Breast epithelium (tissue), 4 donors: ENCODE data around the gene DACH1. TPM values are rescaled to one million over a fixed set of nuclear protein-coding genes. Genes with fewer than 3 reads are reported as not detected.

ENCODE experiments used
- DNase-seq, 2 donors: peaks; one replicate each; pipeline ENCODE4 v3.0.0-alpha.2; 2019; ENCODE audit warnings: low spot score in 2 of 2
- H3K27ac ChIP-seq, 2 donors: fragments of 200-600 bp; sonication (generic) in 1 of 2; one replicate each; pipeline ENCODE4 v1.5.1; 2016 to 2019; ENCODE audit warnings: mild to moderate bottlenecking in 1 of 2
- H3K27me3 ChIP-seq, 2 donors: fragments of 200-600 bp; sonication (generic) in 1 of 2; one replicate each; pipeline versions ENCODE4 v1.5.1 to v1.6.0; 2017 to 2019; ENCODE audit warnings: control low read depth in 1 of 2, mild to moderate bottlenecking in 1 of 2
- H3K36me3 ChIP-seq: fragments of 200-600 bp; one replicate; pipeline ENCODE4 v1.5.1; 2019
- H3K4me1 ChIP-seq, 2 donors: fragments of 200-600 bp; sonication (generic); one replicate each; pipeline ENCODE4 v1.5.1; 2016 to 2019; ENCODE audit warnings: control low read depth in 1 of 2
- H3K4me3 ChIP-seq, 3 donors: fragments of 200-600 bp; sonication (generic); 1 replicate in 2 of 3; 2 replicates in 1 of 3; pipeline ENCODE4 v1.5.1; 2016 to 2019; ENCODE audit warnings: mild to moderate bottlenecking in 3 of 3, moderate library complexity in 2 of 3
- H3K9me3 ChIP-seq, 2 donors: fragments of 200-600 bp; sonication (generic) in 1 of 2; one replicate each; pipeline ENCODE4 v1.5.1; 2016 to 2019; ENCODE audit warnings: control low read depth in 1 of 2
- POLR2A ChIP-seq: fragments of 450-650 bp; IDR thresholded peaks from one replicate; pipeline ENCODE4 v1.6.1; 2016; ENCODE audit warnings: antibody characterized with exemption, mild to moderate bottlenecking, moderate library complexity
- POLR2AphosphoS5 ChIP-seq, 3 donors: sonication (generic); formaldehyde crosslinking; IDR thresholded peaks; one replicate each; pipeline ENCODE4 v1.6.1; 2017; ENCODE audit warnings: antibody characterized with exemption in 3 of 3
- intact Hi-C: fragments of 100-400 bp; cut with DNase I; formaldehyde crosslinking; loops from one replicate; pipeline ENCODE4 v1.15.1; 2023; ENCODE audit warnings: low total_unique reads
- total RNA-seq, 3 donors: library from RNA; depleted of rRNA; stranded (reverse); fragments of >200 nt; gene quantifications; one replicate each; pipeline ENCODE4 v1.1.0, GENCODE V29; 2016
- TF ChIP-seq, protein P1 (sequence below), 3 donors: fragments of 450-650 bp; IDR thresholded peaks; one replicate each; pipeline ENCODE4 v1.5.1; 2016 to 2017; ENCODE audit warnings: antibody characterized with exemption in 3 of 3, mild to moderate bottlenecking in 3 of 3, moderate library complexity in 3 of 3

The DACH1 gene
- total RNA-seq, 3 donors from 2014 or later: 2.2 to 13.9 (median 11.5) TPM

DNA sequence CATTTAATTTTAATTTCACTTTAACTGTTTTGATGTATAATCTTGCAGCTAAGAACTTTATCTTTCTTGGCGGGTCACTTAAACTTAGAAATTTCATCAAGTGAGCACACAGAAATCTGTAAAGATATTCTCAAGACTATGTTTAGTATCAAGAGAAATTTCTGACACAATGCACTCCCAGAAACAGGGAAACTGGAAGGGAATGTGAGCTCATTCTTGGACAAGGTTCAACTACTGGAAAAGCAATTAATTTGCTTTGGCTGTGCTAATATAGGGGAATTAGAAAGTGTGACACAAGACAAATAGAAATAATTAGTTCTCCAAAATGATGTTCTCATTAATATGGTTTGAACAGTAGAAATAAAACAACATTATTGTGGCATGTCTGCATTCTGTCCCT is 402.3 kb downstream of the DACH1 start:
- Histone ChIP-seq H3K27me3 (no peaks in the 10 kb centered on the region), H3K4me3 (no peak overlapping the region), H3K36me3 (no peaks in the 10 kb centered on the region), H3K9me3 (no peaks in the 10 kb centered on the region), H3K4me1 (no peaks in the 10 kb centered on the region), H3K27ac (no peak overlapping the region)
- TF ChIP-seq POLR2AphosphoS5 (IDR thresholded peaks at IDR 0.05): no peak
- no peak for TF ChIP-seq POLR2A
- TF ChIP-seq, protein P1, sequence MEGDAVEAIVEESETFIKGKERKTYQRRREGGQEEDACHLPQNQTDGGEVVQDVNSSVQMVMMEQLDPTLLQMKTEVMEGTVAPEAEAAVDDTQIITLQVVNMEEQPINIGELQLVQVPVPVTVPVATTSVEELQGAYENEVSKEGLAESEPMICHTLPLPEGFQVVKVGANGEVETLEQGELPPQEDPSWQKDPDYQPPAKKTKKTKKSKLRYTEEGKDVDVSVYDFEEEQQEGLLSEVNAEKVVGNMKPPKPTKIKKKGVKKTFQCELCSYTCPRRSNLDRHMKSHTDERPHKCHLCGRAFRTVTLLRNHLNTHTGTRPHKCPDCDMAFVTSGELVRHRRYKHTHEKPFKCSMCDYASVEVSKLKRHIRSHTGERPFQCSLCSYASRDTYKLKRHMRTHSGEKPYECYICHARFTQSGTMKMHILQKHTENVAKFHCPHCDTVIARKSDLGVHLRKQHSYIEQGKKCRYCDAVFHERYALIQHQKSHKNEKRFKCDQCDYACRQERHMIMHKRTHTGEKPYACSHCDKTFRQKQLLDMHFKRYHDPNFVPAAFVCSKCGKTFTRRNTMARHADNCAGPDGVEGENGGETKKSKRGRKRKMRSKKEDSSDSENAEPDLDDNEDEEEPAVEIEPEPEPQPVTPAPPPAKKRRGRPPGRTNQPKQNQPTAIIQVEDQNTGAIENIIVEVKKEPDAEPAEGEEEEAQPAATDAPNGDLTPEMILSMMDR (IDR thresholded peaks at IDR 0.05): no peak
- DNase-seq: no peak
- intact Hi-C loops: no loop called here

DNA sequence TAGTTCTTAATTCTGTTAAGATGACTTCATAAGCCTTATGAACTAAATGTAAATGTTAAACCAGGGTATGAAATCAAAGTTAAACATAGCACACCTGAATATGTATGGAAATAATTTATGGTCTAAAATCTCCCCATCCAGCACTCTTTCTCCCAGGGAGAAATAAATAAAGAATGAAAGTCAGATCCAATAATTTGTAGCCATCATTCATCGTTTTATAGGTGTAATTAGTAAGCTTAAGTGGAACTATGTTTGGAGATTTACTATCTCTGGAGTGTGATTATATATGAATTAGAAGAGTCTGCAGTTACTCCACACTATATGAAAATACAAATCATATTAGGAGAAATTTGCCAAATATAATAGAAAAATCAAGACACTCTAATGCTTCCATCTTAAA is 405.1 kb downstream of the DACH1 start:
- no peak for TF ChIP-seq POLR2AphosphoS5 (IDR thresholded peaks at IDR 0.05)
- TF ChIP-seq POLR2A: no peak
- TF ChIP-seq, protein P1 (IDR thresholded peaks at IDR 0.05): no peak
- Histone ChIP-seq H3K36me3 (no peaks in the 10 kb centered on the region), H3K4me1 (no peaks in the 10 kb centered on the region), H3K27me3 (no peaks in the 10 kb centered on the region), H3K4me3 (no peak overlapping the region), H3K9me3 (no peaks in the 10 kb centered on the region), H3K27ac (no peak overlapping the region)
- intact Hi-C loops: no loop called here
- DNase-seq: no peak

DNA sequence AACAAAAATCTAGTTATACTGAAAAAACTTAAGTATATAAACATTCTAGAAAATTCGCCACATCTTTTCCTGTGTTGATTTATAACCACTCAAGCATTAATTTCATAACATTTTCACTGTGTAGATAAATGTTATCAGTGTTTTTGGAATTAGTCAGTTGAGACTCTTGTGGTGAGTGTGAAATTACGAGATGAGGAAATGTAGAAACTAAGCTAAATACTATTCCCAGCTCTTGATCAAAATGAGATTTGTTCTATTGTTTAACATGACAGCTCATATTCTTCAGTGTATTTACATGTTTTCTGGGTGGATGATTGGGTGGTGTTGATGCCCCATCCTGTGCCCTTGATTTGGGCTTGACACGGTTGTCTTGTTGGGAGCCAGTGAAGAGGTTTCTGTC is 406.8 kb downstream of the DACH1 start:
- DNase-seq: no peak
- H3K27ac ChIP-seq: no peak overlapping the region
- no peaks in the 10 kb centered on the region for H3K4me1 ChIP-seq
- H3K9me3 ChIP-seq: no peaks in the 10 kb centered on the region
- no peak overlapping the region for H3K4me3 ChIP-seq
- intact Hi-C loops: no loop called here
- TF ChIP-seq, protein P1 (IDR thresholded peaks at IDR 0.05): no peak
- TF ChIP-seq POLR2AphosphoS5 (IDR thresholded peaks at IDR 0.05): no peak
- no peak for TF ChIP-seq POLR2A
- H3K27me3 ChIP-seq: no peaks in the 10 kb centered on the region
- H3K36me3 ChIP-seq: no peaks in the 10 kb centered on the region

DNA sequence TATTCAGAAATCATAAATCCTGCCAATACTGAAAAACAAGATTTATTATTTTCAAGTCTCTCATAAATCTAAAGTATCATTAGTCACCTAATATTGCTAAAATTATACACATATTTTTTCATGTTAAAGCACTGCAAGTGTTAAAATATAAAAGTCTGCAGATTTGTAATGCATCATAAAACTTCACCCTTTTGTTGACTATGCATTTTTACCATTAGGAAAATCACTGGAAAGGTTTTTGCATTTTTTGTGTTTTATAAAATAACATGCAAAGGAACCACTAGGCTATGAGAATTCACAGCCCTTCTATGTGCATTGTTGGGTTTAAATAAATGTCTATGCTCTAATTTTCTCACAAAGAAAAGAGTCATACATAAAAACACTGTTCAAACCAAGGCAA is 407.3 kb downstream of the DACH1 start:
- Histone ChIP-seq H3K27ac (no peak overlapping the region), H3K27me3 (no peaks in the 10 kb centered on the region), H3K4me1 (no peaks in the 10 kb centered on the region), H3K4me3 (no peak overlapping the region), H3K36me3 (no peaks in the 10 kb centered on the region), H3K9me3 (no peaks in the 10 kb centered on the region)
- intact Hi-C loops: no loop called here
- TF ChIP-seq POLR2AphosphoS5 (IDR thresholded peaks at IDR 0.05): no peak
- TF ChIP-seq, protein P1 (IDR thresholded peaks at IDR 0.05): no peak
- no peak for TF ChIP-seq POLR2A
- no peak for DNase-seq

DNA sequence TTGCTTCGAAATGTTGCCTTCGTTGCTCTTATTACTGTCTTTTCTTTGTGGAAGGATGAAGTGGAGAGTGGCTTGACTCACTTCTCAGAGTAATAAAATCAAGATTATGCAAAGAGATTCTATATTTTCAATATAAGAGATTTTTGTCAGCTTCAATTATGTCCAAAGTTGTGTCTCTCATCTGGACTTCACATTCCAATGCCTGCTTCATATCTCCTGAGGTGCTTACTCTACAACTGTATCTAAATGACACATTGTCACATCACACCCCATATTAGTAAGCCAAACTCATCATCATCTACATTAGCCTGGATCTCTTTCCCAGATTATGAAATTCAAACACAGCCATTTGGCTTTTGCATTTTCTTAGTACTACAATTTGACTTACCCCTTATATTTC is 409.4 kb downstream of the DACH1 start:
- intact Hi-C loops: no loop called here
- Histone ChIP-seq H3K4me1 (no peaks in the 10 kb centered on the region), H3K36me3 (no peaks in the 10 kb centered on the region), H3K4me3 (no peak overlapping the region), H3K27ac (no peak overlapping the region), H3K9me3 (no peaks in the 10 kb centered on the region), H3K27me3 (no peaks in the 10 kb centered on the region)
- TF ChIP-seq POLR2A (no peak), POLR2AphosphoS5 (IDR thresholded peaks at IDR 0.05) (no peak)
- TF ChIP-seq, protein P1 (IDR thresholded peaks at IDR 0.05): no peak
- no peak for DNase-seq
